H1 (cell line): ENCODE data around the gene TIMM10B. TPM values are rescaled to one million over a fixed set of nuclear protein-coding genes. Genes with fewer than 3 reads are reported as not detected.

Experiments
- CTCF ChIA-PET: fragments of 300-600 bp; sonication (Branson Sonifier 250); formaldehyde crosslinking; loops from one replicate; lab custom pipeline; 2021; ENCODE audit not compliant: partially characterized antibody; lab: Charles Lee
- POLR2A ChIA-PET: fragments of 300-600 bp; sonication (Branson Sonifier 250); formaldehyde crosslinking; loops from one replicate; lab custom pipeline; 2021; ENCODE audit warnings: inconsistent platforms; ENCODE audit not compliant: partially characterized antibody; lab: Charles Lee
- DNase-seq, 2 experiments: peaks; one replicate each; pipeline versions ENCODE4 v3.0.0 to v3.0.0-alpha.2; 2010 to 2022; ENCODE audit warnings: low spot score in 2 of 2, low read depth in 1 of 2, mixed read lengths in 1 of 2
- FAIRE-seq: peaks from 2 replicates; lab custom pipeline; 2011; peaks lifted over from hg19 to GRCh38; lab: Jason Lieb, UNC
- H2AFZ ChIP-seq: 2 replicates; pipeline ENCODE4 v1.8.1; 2012; ENCODE audit warnings: low read length, inconsistent platforms
- H2AK5ac ChIP-seq: 2 replicates; pipeline ENCODE4 v1.6.1; 2013; ENCODE audit warnings: low read depth, low read length
- H2BK120ac ChIP-seq: replicated peaks from 2 replicates; pipeline ENCODE3; 2013; ENCODE audit warnings: low read depth, low read length, inconsistent platforms
- H2BK12ac ChIP-seq: 2 replicates; pipeline ENCODE4 v1.6.1; 2013; ENCODE audit warnings: low read depth, low read length
- H2BK15ac ChIP-seq: 2 replicates; pipeline ENCODE4 v1.6.1; 2013; ENCODE audit warnings: low read length
- H2BK20ac ChIP-seq: 2 replicates; pipeline ENCODE4 v1.6.1; 2013; ENCODE audit warnings: low read length
- H2BK5ac ChIP-seq: 2 replicates; pipeline ENCODE4 v1.6.1; 2013; ENCODE audit warnings: low read depth, low read length
- H3K14ac ChIP-seq: 2 replicates; pipeline ENCODE4 v1.6.1; 2013; ENCODE audit warnings: inconsistent platforms; ENCODE audit not compliant: insufficient read length
- H3K18ac ChIP-seq: 2 replicates; pipeline ENCODE4 v1.6.1; 2013; ENCODE audit warnings: low read length; ENCODE audit errors: extremely low read depth
- H3K23ac ChIP-seq: 2 replicates; pipeline ENCODE4 v1.6.1; 2013; ENCODE audit warnings: inconsistent platforms; ENCODE audit not compliant: insufficient read length
- H3K23me2 ChIP-seq: 2 replicates; pipeline ENCODE4 v1.6.1; 2013; ENCODE audit warnings: low read depth, low read length
- H3K27ac ChIP-seq: 2 replicates; pipeline ENCODE4 v1.6.1; 2011; ENCODE audit warnings: low read depth, low read length, inconsistent platforms
- H3K27me3 ChIP-seq, 4 experiments: replicated peaks in 1 of 4; 1 replicate in 1 of 4; 2 replicates in 3 of 4; pipeline versions ENCODE4 v1.6.1 to v1.8.1; 2011 to 2013; ENCODE audit warnings: low read length in 3 of 4, mild to moderate bottlenecking in 3 of 4, inconsistent platforms in 2 of 4, mixed read lengths in 2 of 4, moderate library complexity in 1 of 4; ENCODE audit not compliant: control insufficient read depth in 3 of 4, insufficient read depth in 3 of 4; ENCODE audit errors: extremely low read depth in 1 of 4
- H3K36me3 ChIP-seq, 4 experiments: 2 replicates each; pipeline versions ENCODE4 v1.6.1 to v1.8.1; 2011 to 2013; ENCODE audit warnings: mild to moderate bottlenecking in 4 of 4, low read length in 3 of 4, moderate library complexity in 2 of 4, control low read depth in 1 of 4, inconsistent platforms in 1 of 4; ENCODE audit not compliant: insufficient read depth in 4 of 4, control insufficient read depth in 2 of 4
- H3K4ac ChIP-seq: replicated peaks from 2 replicates; pipeline ENCODE3; 2013; ENCODE audit warnings: low read length, low read depth, mixed read lengths, inconsistent platforms; ENCODE audit not compliant: insufficient read length
- H3K4me1 ChIP-seq, 4 experiments: replicated peaks in 1 of 4; 1 replicate in 1 of 4; 2 replicates in 3 of 4; pipeline versions ENCODE4 v1.6.1 to v1.8.1; 2011 to 2013; ENCODE audit warnings: low read length in 3 of 4, inconsistent platforms in 2 of 4, mixed read lengths in 1 of 4; ENCODE audit not compliant: insufficient read depth in 4 of 4, control insufficient read depth in 3 of 4
- H3K4me2 ChIP-seq, 2 experiments: 2 replicates each; pipeline versions ENCODE4 v1.6.1 to v1.8.1; 2011 to 2013; ENCODE audit warnings: low read depth in 2 of 2, low read length in 2 of 2, control low read depth in 1 of 2, inconsistent platforms in 1 of 2, mild to moderate bottlenecking in 1 of 2; ENCODE audit not compliant: insufficient read depth in 1 of 2
- H3K4me3 ChIP-seq, 4 experiments: fragments of 200-600, 300-600 bp in 1 of 4; sonication (generic), shearing (Covaris generic), sonication (Bioruptor Twin) in 1 of 4; 2 replicates each; pipeline versions ENCODE4 v1.5.1 to v1.8.1; 2011 to 2016; ENCODE audit warnings: low read length in 4 of 4, low read depth in 3 of 4, control low read depth in 2 of 4, inconsistent platforms in 2 of 4, mild to moderate bottlenecking in 2 of 4, mixed read lengths in 1 of 4, moderate library complexity in 1 of 4; ENCODE audit not compliant: insufficient read depth in 2 of 4; ENCODE audit errors: extremely low read depth in 1 of 4
- H3K56ac ChIP-seq: replicated peaks from 2 replicates; pipeline ENCODE3; 2013; ENCODE audit warnings: low read depth, mild to moderate bottlenecking, mixed read lengths, low read length, inconsistent platforms; ENCODE audit not compliant: insufficient read length
- H3K79me1 ChIP-seq: 2 replicates; pipeline ENCODE4 v1.6.1; 2013; ENCODE audit warnings: low read depth, low read length, control low read depth
- H3K79me2 ChIP-seq, 2 experiments: 2 replicates each; pipeline versions ENCODE4 v1.6.1 to v1.8.1; 2012 to 2013; ENCODE audit warnings: low read length in 2 of 2, mild to moderate bottlenecking in 2 of 2, inconsistent platforms in 1 of 2; ENCODE audit not compliant: insufficient read depth in 2 of 2, control insufficient read depth in 1 of 2
- H3K9ac ChIP-seq, 4 experiments: replicated peaks in 1 of 4; 1 replicate in 1 of 4; 2 replicates in 3 of 4; pipeline versions ENCODE4 v1.6.1 to v1.8.1; 2011 to 2013; ENCODE audit warnings: low read depth in 3 of 4, low read length in 3 of 4, control low read depth in 2 of 4, mild to moderate bottlenecking in 2 of 4, moderate library complexity in 2 of 4, inconsistent platforms in 1 of 4; ENCODE audit errors: extremely low read depth in 1 of 4
- H3K9me3 ChIP-seq, 2 experiments: 2 replicates each; pipeline versions ENCODE4 v1.6.1 to v1.8.1; 2012 to 2013; ENCODE audit warnings: mild to moderate bottlenecking in 2 of 2, moderate library complexity in 2 of 2, control low read depth in 1 of 2, inconsistent platforms in 1 of 2, low read depth in 1 of 2, low read length in 1 of 2, mixed read lengths in 1 of 2; ENCODE audit not compliant: insufficient read depth in 2 of 2
- H4K20me1 ChIP-seq, 2 experiments: replicated peaks in 1 of 2; 2 replicates each; pipeline versions ENCODE3 to v1.8.1; 2011 to 2013; ENCODE audit warnings: inconsistent platforms in 2 of 2, low read length in 2 of 2, mild to moderate bottlenecking in 1 of 2; ENCODE audit not compliant: insufficient read depth in 2 of 2, control insufficient read depth in 1 of 2
- H4K5ac ChIP-seq: 2 replicates; pipeline ENCODE4 v1.6.1; 2013; ENCODE audit warnings: low read length, low read depth, mixed read lengths, inconsistent platforms; ENCODE audit not compliant: insufficient read length
- H4K8ac ChIP-seq: 2 replicates; pipeline ENCODE4 v1.8.0; 2013; ENCODE audit warnings: mild to moderate bottlenecking, moderate library complexity, low read length, inconsistent platforms; ENCODE audit not compliant: insufficient read depth; ENCODE audit errors: extremely low read depth
- H4K91ac ChIP-seq: replicated peaks from 2 replicates; pipeline ENCODE3; 2013; ENCODE audit warnings: low read length, mixed read lengths, inconsistent platforms; ENCODE audit not compliant: insufficient read length
- JUN ChIP-seq: IDR thresholded peaks from 2 replicates; pipeline ENCODE4 v1.6.1; 2011; ENCODE audit warnings: low read depth, mild to moderate bottlenecking, improper control_type of control experiment, low read length
- JUND ChIP-seq: IDR thresholded peaks from 2 replicates; pipeline ENCODE4 v1.6.1; 2011; ENCODE audit warnings: mild to moderate bottlenecking, improper control_type of control experiment, low read length
- WGBS, 2 experiments: shearing (Covaris generic) in 1 of 2; methylation state at CpG; one replicate each; pipeline versions ENCODE4 v1.1.6 to v1.1.7; 2013 to 2015; ENCODE audit warnings: low lambda C conversion rate in 2 of 2, mixed read lengths in 2 of 2, inconsistent platforms in 1 of 2, low coverage in 1 of 2, missing lambda C conversion rate in 1 of 2; ENCODE audit not compliant: insufficient replicate concordance in 2 of 2, insufficient coverage in 1 of 2, insufficient read length in 1 of 2; ENCODE audit errors: extremely low coverage in 1 of 2, missing lambda C conversion rate in 1 of 2; 5-methylcytosine and 5-hydroxymethylcytosine counted together
- polyA plus RNA-seq, 7 experiments: library from polyadenylated mRNA; depleted of rRNA in 3 of 7; stranded (reverse) in 5 of 7; unstranded in 2 of 7; fragments of >200 nt in 5 of 7; fragments of 200-250 nt in 2 of 7; gene quantifications; 1 replicate in 5 of 7; 2 replicates in 1 of 7; 4 replicates in 1 of 7; pipeline versions ENCODE4 v1.2.1 to v1.2.3, GENCODE V29; 2011 to 2013; ENCODE audit warnings: missing spikeins in 2 of 7, mixed read lengths in 2 of 7
- total RNA-seq: library from RNA; stranded (reverse); fragmentation: NEBNext Ultra II Directional; extraction: Animal tissue kit (Norgen Biotek cat#: 25700); gene quantifications from 2 replicates; pipeline ENCODE4 v1.2.1, GENCODE V29; 2021

The TIMM10B gene
- total and polyA plus RNA-seq, 2 of the 8 experiments (the other 6 are each of a cell fraction or from before 2014, with no cell fraction given) = 38.2 to 47.8 TPM

GRCh38 chr11:6486938-6487337, 5.6 kb downstream of the TIMM10B start:
- 84% methylated on average over 1 of the region's 1 CpG; no CpG with 5 or more reads in 1 of the 2 experiments for WGBS, 2 experiments
- Histone ChIP-seq H2BK15ac (no peak overlapping the region), H4K20me1 (peaks cover 0 to 9% of the 10 kb centered on the region in 2 experiments), H2AFZ (no peak overlapping the region), H3K23me2 (peaks cover 2% of the 10 kb centered on the region), H3K36me3 (peaks cover 9 to 47% (median 27%) of the 10 kb centered on the region in 4 experiments), H3K56ac (no peak overlapping the region), H3K4me3 (no peak overlapping the region), H2AK5ac (no peak overlapping the region), H3K9ac (no peak overlapping the region), H3K4me2 (no peak overlapping the region), H2BK5ac (no peak overlapping the region), H3K27ac (no peak overlapping the region), H3K4me1 (peaks cover 2 to 6% (median 4%) of the 10 kb centered on the region in 4 experiments; a peak in 6 of 7 replicates), H4K91ac (no peak overlapping the region), H3K27me3 (no peaks in the 10 kb centered on the region), H4K5ac (no peak overlapping the region), H4K8ac (no peak overlapping the region), H3K18ac (no peak overlapping the region), H2BK120ac (no peak overlapping the region), H3K79me2 (peaks cover 7 to 17% of the 10 kb centered on the region in 2 experiments; a peak in 3 of 4 replicates), H2BK12ac (no peak overlapping the region), H3K79me1 (peaks cover under 1% of the 10 kb centered on the region), H3K4ac (no peak overlapping the region), H3K9me3 (no peaks in the 10 kb centered on the region), H3K23ac (no peak overlapping the region), H3K14ac (no peak overlapping the region), H2BK20ac (no peak overlapping the region)
- ChIA-PET CTCF (interaction anchor here (0.7 to 4.0 kb wide), 6 partner anchors 8 to 108 kb away, joined by 3 to 25 read pairs (median 4); no protein-coding TSS in a partner anchor), POLR2A (interaction anchor here (0.7 to 2.3 kb wide), 6 partner anchors 9 to 122 kb away, joined by 3 to 13 read pairs (median 4); partner anchors contain the start of genes DNHD1 and TRIM3)
- no peak for DNase-seq
- FAIRE-seq = no peak
- TF ChIP-seq JUN = no peak
- TF ChIP-seq JUND = no peak
